NCI-H1048 (cell line): ENCODE measurements around the gene PARD6G.
"Not testable (repeated sequence)": the region's sequence is repeated elsewhere in the genome, so short reads cannot be mapped to it uniquely, and the experiment has no call there.

Experiments used
- DNase-seq: peaks from one replicate; lab custom pipeline; 2025; lab: John Stamatoyannopoulos, UW

PARD6G gene

DNA sequence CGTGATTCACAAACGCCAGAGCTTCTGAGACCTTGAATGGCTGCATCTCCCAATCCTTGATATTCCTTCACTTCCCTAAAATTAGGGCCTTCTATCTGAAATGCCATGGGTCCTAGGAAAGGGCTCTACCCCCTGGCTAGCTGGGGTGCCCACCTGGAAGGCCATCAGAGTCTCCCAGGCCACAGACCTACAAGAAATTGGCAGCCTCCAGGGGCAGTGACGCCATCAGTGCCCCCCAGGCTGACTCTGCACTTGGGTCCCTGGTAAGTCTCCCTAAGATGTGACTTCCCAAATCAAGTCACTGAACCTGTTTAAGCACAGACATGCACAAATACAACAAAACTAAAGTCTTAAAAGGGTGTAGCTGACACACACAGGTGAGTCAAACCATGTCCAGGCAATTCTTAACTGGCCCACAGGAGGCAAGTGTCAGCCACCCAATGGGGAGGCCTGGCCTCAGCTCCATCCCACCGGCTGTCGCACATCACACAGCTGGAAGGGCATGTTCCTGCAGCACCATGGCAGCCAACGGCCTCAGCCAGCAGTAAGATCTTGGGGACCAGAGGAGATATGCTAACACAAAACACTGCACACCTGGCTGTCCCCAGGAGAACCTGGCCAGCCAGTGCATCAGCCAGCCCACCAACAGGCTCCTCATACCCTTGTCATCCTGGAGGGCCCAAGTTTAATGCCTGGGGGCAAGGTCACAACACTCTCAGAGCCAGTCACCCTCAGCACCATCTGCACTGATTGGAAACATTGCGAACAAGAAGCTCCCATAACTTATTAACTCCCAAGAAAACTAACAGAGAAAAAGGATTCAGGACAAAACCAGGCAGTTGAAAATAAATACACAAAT, 5.2 kb downstream of the PARD6G start:
- no peak for DNase-seq

DNA sequence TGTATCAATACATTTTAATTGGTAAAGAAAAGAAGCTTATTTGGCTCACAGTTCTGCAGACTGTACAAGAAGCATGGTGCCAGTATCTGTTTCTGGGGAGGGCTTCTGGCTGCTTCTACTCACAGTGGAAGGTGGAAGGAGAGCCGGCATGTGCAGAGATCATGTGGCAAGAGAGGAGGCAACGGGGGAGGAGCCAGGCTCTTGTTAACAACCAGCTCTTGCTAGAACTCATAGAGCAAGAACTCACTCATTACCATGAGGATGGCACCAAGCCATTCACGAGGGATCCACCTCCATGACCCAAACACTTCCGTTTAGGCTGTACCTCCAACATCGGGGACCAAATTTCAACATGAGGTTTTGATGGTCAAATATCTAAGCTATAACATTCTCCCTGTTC, 7.5 kb downstream of the PARD6G start:
- DNase-seq = no peak

DNA sequence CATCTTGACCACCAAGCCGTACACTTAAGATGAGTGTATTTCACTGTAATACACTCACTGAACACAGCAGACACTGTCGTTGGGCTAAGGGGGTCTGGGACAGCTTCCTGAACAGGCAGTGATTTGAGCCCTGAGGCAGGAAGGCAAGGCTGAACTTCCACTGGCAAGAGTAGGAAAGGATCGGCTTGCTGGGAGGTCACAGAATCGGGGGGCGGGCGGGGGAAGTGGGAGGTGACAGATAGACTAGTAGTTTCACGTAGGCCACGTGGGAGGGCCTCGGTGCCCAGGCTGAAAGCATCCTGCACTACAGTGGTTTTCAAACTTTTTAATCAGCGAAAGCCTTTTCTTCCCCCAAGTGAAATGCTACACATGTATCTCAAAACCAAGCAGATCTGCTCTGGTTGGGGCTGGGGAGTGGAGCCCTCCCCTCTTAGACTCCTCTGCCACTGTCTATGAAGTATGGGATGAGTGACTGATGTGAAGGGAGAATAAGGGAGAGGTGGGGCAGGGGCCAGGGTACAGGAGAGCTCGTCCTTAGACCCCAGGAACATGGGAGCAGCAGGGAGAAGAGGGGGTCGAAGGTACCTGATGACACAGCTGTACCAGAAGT, 8.6 kb downstream of the PARD6G start:
- no peak for DNase-seq

DNA sequence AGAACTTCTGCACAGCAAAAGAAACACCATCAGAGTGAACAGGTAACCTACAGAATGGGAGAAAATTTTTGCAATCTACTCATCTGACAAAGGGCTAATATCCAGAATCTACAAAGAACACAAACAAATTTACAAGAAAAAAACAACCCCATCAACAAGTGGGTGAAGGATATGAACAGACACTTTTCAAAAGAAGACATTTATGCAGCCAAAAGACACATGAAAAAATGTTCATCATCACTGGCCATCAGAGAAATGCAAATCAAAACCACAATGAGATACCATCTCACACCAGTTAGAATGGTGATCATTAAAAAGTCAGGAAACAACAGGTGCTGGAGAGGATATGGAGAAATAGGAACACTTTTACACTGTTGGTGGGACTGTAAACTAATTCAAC, 9.8 kb downstream of the PARD6G start:
- not testable (repeated sequence) for DNase-seq

DNA sequence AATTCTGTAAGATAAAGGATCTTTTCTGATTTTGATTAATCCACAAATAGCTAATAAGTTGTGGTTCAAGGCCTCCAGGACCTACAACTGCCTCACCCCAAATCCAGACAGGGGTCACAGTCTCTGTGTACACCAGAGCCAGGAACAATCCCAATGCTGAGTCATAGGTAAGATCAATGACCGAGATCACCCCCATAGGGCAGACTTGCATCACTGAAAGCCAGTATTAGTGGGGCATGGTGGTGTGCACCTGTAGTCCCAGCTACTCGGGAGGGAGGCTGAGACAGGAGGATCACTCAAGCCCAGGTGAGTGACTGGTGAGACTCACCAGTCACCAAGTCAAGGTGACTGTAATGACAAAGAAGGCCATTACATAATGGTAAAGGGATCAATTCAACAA, 12.9 kb downstream of the PARD6G start:
- DNase-seq = no peak

DNA sequence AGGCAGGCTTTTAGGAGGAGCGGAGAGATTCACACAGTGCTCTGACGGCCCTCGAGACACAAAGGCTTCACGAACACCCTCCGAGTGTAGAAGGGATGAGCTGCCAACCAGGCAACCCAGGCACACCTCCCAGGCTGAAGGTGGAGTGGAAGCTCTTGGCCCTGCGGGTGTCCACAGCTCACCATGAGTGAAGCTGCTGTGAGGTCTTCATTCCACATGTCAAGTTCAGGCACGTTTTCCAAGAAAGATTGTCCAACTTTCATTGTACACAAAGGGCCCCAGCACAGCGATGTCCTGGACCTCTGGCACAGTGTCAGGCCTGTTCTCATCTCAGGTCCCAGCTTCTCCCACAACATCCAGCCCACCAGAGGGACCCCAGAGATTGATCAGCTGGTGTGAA, 13.4 kb downstream of the PARD6G start:
- no peak for DNase-seq

DNA sequence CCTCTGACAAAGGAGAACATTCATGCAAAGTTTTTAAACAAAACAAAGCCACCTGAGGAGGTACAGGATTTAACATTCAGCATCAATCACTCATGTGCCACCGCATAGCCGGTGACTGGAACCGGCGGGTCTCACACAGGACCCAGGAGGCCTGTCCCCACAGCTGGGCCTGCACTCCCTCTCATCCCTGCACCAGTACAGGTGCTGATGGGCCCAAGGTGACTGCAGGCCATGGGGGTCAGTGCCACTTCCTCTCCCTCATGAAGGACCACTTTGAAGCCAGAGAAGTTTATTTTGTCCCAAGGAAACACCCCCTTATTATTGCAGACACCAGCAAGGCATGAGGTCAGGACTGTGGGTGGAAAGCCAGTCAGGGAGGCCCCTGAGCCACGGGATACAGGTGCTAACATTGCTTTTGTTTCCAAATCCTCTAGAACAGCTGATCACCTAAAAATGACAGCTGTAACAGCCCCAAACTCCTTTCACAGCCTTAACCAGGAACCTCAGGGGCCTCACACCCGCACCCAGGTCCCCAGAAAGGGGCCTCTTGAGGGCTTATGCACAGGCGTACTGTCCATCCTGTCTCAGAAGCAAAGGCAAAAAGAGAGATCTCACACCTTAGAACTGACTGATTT, 14.0 kb downstream of the PARD6G start:
- DNase-seq = no peak

DNA sequence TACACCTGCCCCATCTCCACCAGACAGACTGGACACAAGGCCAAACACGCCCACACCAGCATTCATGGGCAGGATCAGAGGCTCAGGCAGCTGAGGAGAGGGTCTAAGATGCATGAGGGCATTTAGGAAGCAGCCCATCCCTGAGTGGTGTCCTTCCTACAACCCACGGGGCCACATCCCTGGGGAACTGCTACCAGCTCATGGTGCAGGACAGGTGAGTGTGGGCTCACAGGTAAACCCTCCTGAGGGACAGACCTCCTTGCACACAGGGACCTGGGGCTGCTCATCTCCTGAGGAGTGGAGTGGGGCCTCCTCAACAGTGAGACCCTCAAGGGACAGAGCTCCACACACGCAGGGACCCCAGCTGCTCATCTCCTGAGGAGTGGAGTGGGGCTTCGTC, 14.6 kb downstream of the PARD6G start:
- no peak for DNase-seq

DNA sequence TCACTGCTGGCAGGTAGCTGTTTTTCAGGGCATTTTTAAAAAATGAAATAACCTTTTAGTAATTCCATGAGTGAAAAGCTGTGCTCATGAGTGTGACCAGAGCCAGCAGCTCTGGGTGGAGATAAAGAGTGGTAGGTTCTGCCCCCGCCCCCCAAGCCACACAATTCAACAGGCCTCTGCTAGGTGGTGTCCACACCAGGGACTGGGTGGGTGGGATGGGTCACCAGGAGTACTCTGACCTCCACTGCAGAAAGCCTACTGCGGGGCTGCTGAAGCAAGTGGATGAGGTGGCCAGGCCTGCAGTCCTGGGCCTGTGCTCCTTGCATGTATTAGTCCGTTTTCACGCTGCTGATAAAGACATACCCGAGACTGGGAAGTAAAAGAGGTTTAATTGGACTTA, 15.3 kb downstream of the PARD6G start:
- no peak for DNase-seq

DNA sequence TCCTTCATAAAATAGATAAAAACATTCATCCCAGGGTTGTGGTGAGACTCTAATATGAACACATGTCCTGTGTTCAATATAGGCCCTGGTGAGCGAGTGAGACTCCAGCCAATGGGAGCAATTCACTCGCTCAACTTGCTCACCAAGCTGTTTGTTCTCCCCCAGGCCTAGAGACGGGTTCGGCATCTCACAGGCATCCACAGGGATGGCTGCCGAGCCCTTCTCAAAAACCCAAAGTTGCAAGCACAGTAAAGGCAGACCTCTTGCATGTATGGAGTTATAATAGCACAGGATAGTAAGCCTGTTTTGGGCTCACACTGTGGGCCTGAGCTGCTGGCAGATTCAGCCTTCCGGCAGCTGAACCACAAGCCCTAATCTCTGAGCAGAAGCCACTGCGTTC, 15.7 kb downstream of the PARD6G start:
- DNase-seq = no peak

DNA sequence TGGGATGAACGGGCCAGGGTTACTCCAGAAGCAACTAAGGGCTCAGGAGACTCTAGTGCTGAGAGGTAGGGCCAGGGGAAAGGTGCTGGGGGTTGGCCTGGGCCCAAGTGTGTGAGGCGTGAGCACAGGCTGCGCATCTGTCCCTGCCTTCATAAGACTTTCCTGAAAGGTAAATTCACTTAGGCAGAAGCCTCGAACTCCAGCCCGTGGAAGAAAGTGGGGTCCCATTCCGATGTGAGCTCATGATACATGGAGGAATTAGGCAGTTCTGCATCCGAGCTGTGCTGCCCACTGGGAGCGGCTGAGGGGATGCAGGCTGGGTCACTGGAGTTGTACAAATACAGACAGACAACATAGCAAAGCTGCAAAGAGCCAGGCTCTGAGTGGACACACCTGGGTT, 16.2 kb downstream of the PARD6G start:
- no peak for DNase-seq

DNA sequence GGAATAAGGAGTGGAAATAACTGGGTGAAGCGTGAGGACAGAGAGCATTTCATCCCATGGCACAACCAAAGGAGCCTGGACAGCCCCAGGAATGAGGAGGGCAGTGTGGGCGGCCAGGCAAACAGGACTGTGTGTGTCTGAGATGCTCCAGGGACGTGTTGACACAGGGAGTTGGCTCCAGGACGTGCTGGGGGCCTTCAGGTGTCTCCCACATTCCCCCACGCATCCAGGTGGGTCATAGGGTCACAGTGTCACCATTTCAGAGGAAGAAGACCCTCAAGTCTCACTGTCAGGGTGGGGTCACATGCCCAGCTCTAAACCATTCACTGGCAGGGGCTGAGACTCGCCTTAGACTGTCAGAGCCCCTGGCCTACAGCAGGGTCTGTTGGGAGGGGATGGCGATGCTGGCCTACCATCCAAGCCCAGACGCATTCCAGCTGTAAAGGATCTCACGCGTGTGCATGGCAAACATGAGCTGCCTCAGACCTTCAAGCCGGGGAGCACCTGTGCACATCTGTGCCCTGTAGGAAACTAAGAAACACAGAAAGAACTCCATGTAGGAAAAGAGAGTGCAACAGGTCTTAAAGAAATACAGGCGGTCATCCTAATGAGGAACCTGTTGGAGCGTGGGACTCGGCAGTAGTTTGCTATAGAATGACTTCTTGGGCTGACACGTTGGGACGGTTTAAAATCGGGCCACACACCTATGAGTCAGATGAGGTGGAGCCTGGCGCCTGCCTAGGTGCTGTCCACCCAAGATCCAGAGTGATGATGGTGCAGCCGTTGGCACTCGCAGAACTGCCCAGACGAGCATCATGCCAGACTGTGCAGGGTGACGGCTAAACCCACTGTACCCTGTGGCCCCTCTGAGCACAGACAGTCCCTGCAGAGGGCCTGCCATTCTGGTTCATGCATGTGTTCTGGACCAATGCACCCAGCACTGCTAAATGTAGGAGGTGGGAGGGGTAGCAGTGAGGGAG, 17.3 kb downstream of the PARD6G start:
- no peak for DNase-seq

DNA sequence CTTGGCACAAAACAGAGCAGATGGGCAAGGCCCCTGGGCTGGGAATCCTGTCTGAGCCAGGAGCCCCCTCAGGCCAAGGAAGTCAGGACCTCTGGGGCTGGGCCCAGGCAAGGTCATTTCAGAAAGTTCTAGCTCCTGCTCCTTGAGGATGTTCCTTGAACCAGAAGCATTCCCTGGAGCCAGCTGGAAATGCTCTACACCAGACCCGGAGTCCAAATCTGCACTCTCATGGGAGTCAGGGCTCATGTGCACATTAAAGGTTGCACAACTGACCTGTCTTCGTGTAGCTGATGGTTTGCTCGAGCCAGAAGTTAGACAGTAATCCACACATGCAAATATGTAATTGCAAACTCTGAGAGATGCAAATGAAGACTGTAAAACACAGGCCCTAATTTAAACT, 18.0 kb downstream of the PARD6G start:
- peak; percentile 57 for DNase-seq

DNA sequence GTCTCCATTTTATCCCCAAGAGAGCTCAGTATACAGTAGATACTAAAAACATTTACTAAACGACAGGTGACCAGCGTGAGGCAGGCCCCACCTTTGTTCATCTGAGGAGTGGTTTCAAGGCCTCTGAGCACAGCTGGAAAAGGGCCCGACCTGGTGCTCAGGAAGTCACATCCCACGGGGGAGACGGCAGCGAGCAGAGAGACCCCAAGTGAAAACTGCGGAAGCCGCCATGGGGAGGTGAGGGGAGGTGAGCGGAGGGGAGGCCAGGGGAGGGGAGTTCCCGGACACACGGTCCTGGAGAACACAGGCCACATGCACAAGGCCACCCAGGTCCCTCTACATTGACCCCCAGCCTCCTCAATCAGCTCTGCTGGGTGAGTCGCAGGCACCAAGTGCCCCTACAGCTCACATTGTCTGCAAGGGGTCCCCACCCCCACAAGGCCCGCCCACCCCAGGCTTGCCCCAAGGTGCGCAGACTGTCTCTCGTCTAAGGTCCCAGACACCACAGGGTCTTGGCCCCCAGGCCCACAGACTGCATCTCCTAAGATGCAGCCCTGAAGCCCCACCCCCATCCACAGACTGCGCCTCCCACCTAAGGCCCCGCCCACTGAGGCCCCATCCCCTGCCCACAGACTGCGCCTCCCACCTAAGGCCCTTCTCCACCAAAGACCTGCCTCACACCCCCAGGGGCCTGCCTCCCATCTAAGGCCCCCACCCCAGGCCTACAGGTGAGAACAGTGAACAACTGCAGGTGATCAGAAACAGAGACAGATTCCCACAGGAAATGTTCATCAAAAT, 19.1 kb downstream of the PARD6G start:
- no peak for DNase-seq

DNA sequence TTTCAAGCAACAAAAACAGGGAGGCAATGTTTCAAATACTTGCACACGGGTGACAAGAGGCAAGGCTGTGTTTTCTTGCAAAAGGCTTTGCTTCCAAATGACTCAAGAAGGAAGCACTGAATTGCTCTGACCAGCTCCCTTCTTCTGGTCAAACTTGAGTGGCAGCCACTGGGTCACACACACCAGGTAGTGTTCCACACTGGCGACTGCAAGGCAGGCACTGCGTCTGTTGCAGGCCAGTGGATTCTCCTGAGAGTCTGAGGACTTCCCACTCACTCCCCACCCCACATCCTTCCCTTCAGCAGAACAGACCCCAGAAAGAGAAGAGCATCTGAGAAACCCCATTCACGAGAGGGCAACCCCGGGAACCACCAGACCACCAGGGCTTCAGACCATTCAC, 19.8 kb downstream of the PARD6G start:
- no peak for DNase-seq

DNA sequence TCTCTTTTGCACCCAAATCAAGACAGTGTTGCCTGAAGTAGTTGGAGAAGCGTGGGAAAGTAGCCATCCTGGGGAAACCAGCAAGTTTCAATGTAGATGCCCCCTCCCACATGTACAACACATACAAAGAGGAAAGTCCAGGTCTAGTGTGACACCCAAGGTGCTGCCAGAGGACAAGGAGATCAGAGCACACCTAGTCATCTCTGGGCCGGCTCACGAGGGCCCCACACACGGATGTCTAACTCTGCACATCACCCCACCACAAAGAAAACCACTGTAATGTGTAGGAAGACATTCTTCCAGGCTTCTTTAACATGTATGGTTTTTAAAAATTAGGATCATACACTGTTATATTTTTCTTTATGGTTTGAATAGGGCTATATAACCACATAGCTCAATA, 21.6 kb downstream of the PARD6G start:
- no peak for DNase-seq

DNA sequence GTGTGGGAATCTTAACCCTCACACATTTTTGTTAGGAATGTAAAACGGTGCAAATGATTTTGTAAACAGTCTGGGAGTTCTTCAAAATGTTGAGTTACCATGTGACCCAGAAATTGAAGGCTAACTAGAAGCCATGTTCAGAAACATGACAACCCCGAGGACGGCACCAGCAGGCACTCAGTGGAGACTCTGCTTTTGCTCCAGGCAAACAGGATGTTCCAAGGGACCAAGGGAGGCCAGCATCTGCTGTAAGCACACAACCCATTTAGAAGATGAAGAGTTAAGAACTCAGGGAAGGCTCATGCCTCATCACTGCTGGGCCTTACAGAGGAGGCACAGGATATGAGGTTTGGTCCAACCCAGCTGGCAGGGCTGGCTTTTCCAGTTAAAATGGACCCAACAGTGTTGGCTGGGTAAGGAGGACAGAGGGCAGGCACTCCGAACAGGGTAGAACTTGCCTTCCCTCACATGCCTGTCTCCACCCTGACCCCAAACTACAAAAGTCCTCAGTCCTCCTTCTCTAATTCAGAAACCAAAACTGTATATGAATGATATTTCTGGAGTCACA, 23.6 kb downstream of the PARD6G start:
- DNase-seq = no peak

DNA sequence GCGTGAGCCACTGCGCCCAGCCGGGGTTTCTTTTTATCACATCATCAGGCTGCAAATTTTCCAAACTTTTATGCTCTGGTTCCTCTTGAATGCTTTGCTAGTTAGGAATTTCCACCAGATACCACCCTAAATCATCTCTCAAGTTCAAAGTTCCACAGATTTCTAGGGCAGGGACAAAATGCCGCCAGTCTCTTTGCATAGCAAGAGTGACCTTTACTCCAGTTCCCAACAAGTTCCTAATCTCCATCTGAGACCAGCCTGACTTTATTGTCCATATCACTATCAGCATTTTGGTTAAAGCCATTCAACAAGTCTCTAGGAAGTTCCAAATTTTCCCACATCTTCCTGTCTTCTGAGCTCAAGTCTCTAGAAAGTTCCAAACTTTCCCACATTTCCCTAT, 27.8 kb downstream of the PARD6G start:
- DNase-seq = not testable (repeated sequence)

DNA sequence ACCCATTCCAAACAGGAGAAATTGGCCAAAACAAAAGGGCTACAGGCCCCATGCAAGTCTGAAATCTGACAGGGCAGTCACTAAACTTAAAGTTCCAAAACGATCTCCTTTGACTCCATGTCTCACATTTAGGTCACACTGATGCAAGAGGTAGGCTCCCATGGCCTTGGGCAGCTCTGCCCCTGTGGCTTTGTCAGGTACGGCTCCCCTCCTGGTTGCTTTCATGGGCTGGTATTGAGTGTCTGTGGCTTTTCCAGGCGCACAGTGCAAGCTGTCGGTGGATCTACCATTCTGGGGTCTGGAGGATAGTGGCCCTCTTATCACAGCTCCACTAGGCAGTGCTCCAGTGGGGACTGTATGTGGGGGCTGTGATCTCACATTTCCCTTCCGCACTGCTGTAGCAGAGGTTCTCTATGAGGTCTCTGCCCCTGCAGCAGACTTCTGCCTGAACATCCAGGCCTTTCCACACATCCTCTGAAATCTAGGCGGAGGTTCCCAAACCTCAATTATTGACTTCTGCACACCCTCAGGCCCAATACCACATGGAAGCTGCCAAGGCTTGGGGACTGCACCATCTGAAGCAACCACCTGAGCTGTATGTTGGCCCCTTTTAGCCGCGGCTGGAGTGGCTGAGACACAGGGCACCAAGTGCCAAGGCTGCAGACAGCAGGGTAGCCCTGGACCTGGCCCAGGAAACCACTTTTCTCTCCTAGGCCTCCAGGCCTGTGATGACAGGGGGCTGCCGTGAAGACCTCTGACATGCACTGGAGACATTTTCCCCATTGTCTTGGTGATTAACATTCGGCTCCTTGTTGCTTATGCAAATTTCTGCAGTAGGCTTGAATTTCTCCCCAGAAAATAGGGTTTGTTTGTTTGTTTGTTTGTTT, 28.7 kb downstream of the PARD6G start:
- DNase-seq = no peak

DNA sequence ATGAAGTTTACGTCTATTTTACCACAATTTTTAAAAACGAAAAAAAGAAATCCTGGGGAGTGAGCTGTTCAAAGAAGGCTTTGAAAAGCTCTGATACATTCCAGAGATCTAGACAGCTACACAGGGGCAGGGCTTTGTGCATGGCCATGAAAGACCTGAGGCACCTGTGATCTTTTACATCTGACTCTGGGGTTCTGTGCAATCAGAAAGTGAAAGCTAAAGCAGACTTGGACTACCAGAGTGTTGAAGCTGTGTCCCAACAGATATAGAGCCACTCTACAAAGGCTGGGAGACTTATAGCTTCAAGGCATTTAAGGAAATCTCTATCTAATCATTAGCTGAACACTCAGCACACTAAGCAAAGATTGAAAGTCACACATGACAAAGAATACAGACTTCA, 34.1 kb downstream of the PARD6G start:
- no peak for DNase-seq
